HG03521 (cell line): ENCODE measurements around the gene SGMS2.

Experiments used
- ATAC-seq: cut with Tn5 transposase; IDR thresholded peaks from one replicate; pipeline ENCODE4 v1.9.1; 2021; ENCODE audit warnings: mild to moderate bottlenecking, moderate library complexity; ENCODE audit not compliant: unreplicated experiment

SGMS2 gene

GRCh38 chr4:107824350-107825071, at the start of gene SGMS2:
SGMS2 (plus strand) TSS chr4:107824932; CDS start chr4:107895554, 70,622 bp downstream.
- ATAC-seq = peak; percentile 54

GRCh38 chr4:107777890-107778289, 46.8 kb upstream of the SGMS2 start:
- ATAC-seq = no peak

GRCh38 chr4:107778784-107779530, 45.8 kb upstream of the SGMS2 start:
- ATAC-seq = no peak

GRCh38 chr4:107780665-107781064, 44.1 kb upstream of the SGMS2 start:
- ATAC-seq = no peak

- no peak for ATAC-seq
Measured at GRCh38 chr4:107791902-107792301, 32.8 kb upstream of the SGMS2 start.

GRCh38 chr4:107792711-107793110, 32.0 kb upstream of the SGMS2 start:
- no peak for ATAC-seq

- no peak for ATAC-seq
Measured at GRCh38 chr4:107793996-107794395, 30.7 kb upstream of the SGMS2 start.

- ATAC-seq = no peak
Measured at GRCh38 chr4:107799669-107800450, 24.9 kb upstream of the SGMS2 start.

- no peak for ATAC-seq
Measured at GRCh38 chr4:107800706-107801105, 24.0 kb upstream of the SGMS2 start.

GRCh38 chr4:107801766-107802211, 22.9 kb upstream of the SGMS2 start:
- no peak for ATAC-seq

- ATAC-seq = no peak
Measured at GRCh38 chr4:107804956-107805355, 19.8 kb upstream of the SGMS2 start.

- ATAC-seq = no peak
Measured at GRCh38 chr4:107806196-107806595, 18.5 kb upstream of the SGMS2 start.

- ATAC-seq = no peak
Measured at GRCh38 chr4:107808572-107808971, 16.2 kb upstream of the SGMS2 start.

GRCh38 chr4:107809210-107809609, 15.5 kb upstream of the SGMS2 start:
- ATAC-seq = no peak

- ATAC-seq = no peak
Measured at GRCh38 chr4:107814758-107815157, 10.0 kb upstream of the SGMS2 start.

GRCh38 chr4:107815158-107815557, 9.6 kb upstream of the SGMS2 start:
- ATAC-seq = no peak

- ATAC-seq = no peak
Measured at GRCh38 chr4:107818301-107818910, 6.3 kb upstream of the SGMS2 start.

- no peak for ATAC-seq
Measured at GRCh38 chr4:107823870-107824349, 822 bp upstream of the SGMS2 start.

GRCh38 chr4:107825072-107825824, 516 bp downstream of the SGMS2 start:
- ATAC-seq = peak; percentile 16

GRCh38 chr4:107826421-107826980, 1.8 kb downstream of the SGMS2 start:
- ATAC-seq = no peak
